ENCODE data around the gene SMYD3.

DNA sequence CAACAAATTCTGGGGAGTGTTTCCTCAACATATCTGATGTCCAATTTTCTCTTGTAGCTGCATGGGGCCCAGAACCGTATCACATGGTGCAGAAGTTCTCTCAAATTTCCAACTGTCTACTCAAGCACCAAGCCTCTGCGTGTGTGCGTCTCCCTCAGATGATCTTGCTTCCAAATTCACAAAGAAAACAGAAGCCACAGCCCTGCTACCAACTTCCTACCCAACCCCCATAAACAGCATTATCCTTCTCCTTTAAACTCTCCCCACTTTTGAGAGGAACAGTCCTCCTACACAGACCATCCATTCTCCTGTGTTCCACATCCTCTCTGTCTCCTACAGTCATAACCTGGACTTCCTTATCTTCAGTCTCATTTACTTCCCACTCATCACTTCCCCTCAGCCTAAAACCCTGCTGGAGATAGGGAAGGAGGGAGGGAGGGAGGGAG, 354.1 kb downstream of the SMYD3 start:
- TF ChIP-seq CTCF (IDR thresholded peaks at IDR 0.05) (no peak), POLR2A (IDR thresholded peaks at IDR 0.05) (no peak)

Data from adrenal gland (tissue), 5 donors.